Superior temporal gyrus (tissue), 1 donor: ENCODE data around the gene FIGN.

ENCODE experiments used
- DNase-seq: peaks from one replicate; pipeline ENCODE4 v3.0.0-alpha.2; 2016; ENCODE audit errors: extremely low spot score

FIGN gene

GRCh38 chr2:163662141-163662780, 73.5 kb downstream of the FIGN start:
- DNase-seq = no peak

GRCh38 chr2:163659224-163659623, 76.6 kb downstream of the FIGN start:
- DNase-seq = no peak

GRCh38 chr2:163658556-163658955, 77.3 kb downstream of the FIGN start:
- DNase-seq = no peak

- no peak for DNase-seq
These were observed 78.5 kb downstream of the FIGN start for GRCh38 chr2:163657281-163657656.

GRCh38 chr2:163656622-163657280, 79.1 kb downstream of the FIGN start:
- DNase-seq = no peak

- no peak for DNase-seq
These were observed 80.1 kb downstream of the FIGN start for GRCh38 chr2:163655667-163656066.

- DNase-seq = no peak
These were observed 83.1 kb downstream of the FIGN start for GRCh38 chr2:163652751-163653150.

GRCh38 chr2:163649080-163649479, 86.7 kb downstream of the FIGN start:
- no peak for DNase-seq

GRCh38 chr2:163647300-163647699, 88.5 kb downstream of the FIGN start:
- no peak for DNase-seq

- no peak for DNase-seq
These were observed 89.1 kb downstream of the FIGN start for GRCh38 chr2:163646687-163647086.

- DNase-seq = no peak
These were observed 91.6 kb downstream of the FIGN start for GRCh38 chr2:163644238-163644637.

- no peak for DNase-seq
These were observed 93.8 kb downstream of the FIGN start for GRCh38 chr2:163641986-163642385.

GRCh38 chr2:163640542-163641193, 95.1 kb downstream of the FIGN start:
- DNase-seq = no peak

- DNase-seq = no peak
These were observed 97.9 kb downstream of the FIGN start for GRCh38 chr2:163637871-163638270.

- no peak for DNase-seq
These were observed 102.5 kb downstream of the FIGN start for GRCh38 chr2:163633291-163633690.

GRCh38 chr2:163630836-163631235, 105.0 kb downstream of the FIGN start:
- no peak for DNase-seq

- DNase-seq = no peak
These were observed 109.1 kb downstream of the FIGN start for GRCh38 chr2:163626639-163627109.

GRCh38 chr2:163626208-163626607, 109.6 kb downstream of the FIGN start:
- DNase-seq = no peak

- DNase-seq = no peak
These were observed 110.2 kb downstream of the FIGN start for GRCh38 chr2:163625632-163626031.

- no peak for DNase-seq
These were observed 114.3 kb downstream of the FIGN start for GRCh38 chr2:163621445-163622004.

- no peak for DNase-seq
These were observed 118.3 kb downstream of the FIGN start for GRCh38 chr2:163617517-163617916.

GRCh38 chr2:163613266-163613731, 122.5 kb downstream of the FIGN start:
- DNase-seq = peak; percentile 59

GRCh38 chr2:163612332-163612731, 123.5 kb downstream of the FIGN start:
- peak; percentile 65 for DNase-seq
